ENCODE data around the gene TSHZ2.

The TSHZ2 gene

GRCh38 chr20:53168491-53168890, 196.3 kb downstream of the TSHZ2 start:
- no peak for DNase-seq (ENCODE audit: low spot score)

GRCh38 chr20:53170196-53170595, 198.0 kb downstream of the TSHZ2 start:
- no peak for DNase-seq (ENCODE audit: low spot score)

- DNase-seq (ENCODE audit: low spot score): no peak
Observed at GRCh38 chr20:53171065-53171464, 198.9 kb downstream of the TSHZ2 start.

GRCh38 chr20:53174454-53174853, 202.3 kb downstream of the TSHZ2 start:
- no peak for DNase-seq (ENCODE audit: low spot score)

GRCh38 chr20:53175135-53175780, 203.1 kb downstream of the TSHZ2 start:
- DNase-seq (ENCODE audit: low spot score): no peak

DNA sequence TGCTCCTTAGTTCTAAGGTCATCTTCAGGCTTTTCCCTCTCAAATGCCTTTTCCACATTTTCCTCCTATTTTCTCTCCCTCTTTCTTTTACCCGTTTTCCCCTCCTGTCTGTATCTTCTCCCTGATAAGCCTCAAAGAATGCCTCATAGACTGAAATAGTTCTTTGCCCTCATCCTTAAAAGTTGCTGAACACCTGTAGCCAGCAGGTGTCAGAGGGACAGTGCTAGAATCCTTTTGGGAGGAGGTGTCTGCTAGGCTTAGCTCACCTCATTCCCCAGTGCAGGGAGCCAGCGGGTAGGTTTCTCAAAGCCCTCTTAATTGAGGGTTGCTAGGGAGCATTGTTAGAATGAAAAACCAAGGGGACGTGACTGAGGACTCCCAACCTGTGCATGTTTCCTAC, 204.0 kb downstream of the TSHZ2 start:
- DNase-seq (ENCODE audit: low spot score): peak; percentile 49

DNA sequence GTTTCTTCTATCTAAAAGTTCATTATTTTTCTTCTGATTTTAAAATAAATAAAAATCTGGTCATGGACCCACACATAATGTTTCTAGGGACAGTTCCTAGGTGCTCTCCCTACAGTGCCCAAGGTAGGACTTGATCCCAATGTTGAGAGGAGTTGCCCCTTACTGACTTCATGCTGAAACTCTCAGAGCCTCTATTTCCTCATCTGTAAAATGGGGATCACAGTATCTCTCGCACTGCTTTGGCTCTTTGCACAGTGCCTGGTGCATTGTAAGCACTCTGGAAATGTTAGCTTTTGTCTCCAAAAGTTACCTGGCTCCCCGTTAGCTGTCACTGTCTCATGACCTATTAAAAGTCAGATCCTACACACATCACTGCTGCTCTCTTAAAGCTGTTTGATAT, 205.5 kb downstream of the TSHZ2 start:
- no peak for DNase-seq (ENCODE audit: low spot score)

DNA sequence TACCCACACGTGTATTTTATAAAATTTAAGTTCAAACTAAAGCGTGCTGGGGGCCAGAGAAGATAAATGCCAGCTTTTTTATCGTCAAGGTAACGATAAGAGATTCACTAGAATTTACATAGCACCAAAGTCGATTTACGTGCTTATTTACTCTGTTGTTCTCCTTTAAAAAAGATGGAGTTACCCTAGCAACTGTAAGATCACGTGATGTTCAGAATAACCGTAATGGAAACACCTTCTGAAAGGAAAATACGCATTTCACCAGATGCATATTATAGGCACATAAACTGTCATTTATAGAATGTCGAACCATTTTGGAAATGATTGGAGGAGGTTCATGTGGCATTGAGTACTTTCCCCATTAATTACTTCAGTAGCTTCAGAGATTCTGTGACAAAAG, 207.6 kb downstream of the TSHZ2 start:
- DNase-seq (ENCODE audit: low spot score): no peak

DNA sequence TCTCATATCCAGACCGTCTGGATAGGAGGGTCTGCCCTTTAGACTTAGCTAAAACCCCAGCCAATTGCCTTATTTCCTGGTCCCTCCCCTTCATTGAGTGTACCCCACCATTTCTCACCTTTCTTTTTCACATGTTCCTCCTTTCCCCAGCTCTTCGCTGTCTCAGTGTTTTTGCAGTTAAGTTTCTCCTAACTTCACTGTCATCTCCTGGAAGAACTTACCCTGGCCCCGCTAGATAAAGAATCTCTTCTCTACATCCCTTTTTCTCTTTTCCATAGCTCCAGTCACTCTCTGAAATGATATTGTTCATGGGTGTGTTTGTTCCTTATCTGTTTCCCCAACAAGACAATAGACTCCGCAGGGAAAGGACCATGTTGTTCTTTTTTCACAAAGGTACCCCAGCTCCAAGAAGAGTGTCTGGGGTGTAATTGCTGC, 208.8 kb downstream of the TSHZ2 start:
- DNase-seq (ENCODE audit: low spot score): no peak

DNA sequence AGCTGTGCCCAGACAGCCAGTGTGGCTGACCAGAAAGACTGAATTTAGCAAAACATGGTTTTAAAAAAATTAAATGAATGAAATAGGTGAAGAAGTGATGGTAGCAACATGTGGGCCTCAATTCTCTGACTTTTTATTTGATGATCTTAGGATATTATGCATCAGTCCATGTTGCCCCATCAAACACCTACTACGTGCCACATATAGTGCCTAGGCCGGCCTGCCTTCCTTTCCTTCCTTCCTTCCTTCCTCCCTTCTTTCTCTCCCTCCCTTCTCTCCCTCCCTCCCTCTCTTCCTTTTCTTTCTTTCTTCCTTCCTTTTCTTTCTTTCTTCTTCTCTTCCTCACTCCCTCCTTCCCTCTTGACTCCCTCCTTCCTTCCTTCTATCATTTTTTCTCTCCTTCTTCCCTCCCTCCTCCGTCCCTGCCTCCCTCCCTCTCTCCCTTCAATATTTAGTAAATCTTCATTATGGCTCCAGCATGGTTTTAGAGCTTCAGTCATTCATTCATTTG, 209.8 kb downstream of the TSHZ2 start:
- DNase-seq (ENCODE audit: low spot score): no peak

DNA sequence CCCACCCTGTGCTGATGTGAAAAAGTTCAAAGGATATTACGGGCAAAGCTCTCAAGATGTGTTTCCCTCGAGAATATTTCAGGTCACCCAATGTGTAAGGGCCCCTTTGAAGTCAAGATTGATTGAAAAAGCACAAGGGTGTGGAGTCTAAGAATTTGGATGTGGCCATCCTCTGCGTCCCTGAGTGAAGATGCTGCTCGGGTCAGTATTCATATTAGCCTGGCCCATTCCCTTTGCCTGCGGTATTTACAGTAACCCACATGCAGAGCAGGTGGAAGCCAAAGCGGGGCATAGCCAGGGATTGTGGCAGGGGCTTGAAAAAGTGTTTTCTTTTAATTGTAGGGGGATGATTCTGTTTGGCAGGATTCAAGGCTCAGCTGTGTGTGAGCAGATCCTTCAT, 211.0 kb downstream of the TSHZ2 start:
- DNase-seq (ENCODE audit: low spot score): no peak

- peak; percentile 29 for DNase-seq (ENCODE audit: low spot score)
Observed at GRCh38 chr20:53186635-53187034, 214.5 kb downstream of the TSHZ2 start.

GRCh38 chr20:53187392-53188068, 215.4 kb downstream of the TSHZ2 start:
- DNase-seq (ENCODE audit: low spot score): no peak

DNA sequence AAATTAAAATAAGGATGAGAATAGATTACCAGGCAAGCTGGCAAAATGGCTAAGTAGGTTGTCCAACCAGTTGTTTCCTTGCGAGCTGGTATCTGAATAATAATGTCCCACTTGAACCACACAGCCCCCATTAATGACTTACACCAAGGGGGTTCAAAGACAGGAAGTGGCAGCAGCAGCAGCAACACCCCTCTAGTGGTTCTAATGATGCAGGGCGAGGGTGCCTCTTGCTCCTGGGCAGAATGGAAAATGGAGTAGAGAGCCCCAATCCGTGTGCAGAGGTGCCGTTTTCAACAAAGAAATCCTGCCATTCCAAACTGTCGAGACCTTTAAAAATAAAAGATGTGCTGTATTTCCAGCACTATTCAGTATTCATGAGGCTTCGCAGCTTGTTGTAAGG, 218.1 kb downstream of the TSHZ2 start:
- DNase-seq (ENCODE audit: low spot score): no peak

GRCh38 chr20:53191957-53192356, 219.8 kb downstream of the TSHZ2 start:
- DNase-seq (ENCODE audit: low spot score): no peak

DNA sequence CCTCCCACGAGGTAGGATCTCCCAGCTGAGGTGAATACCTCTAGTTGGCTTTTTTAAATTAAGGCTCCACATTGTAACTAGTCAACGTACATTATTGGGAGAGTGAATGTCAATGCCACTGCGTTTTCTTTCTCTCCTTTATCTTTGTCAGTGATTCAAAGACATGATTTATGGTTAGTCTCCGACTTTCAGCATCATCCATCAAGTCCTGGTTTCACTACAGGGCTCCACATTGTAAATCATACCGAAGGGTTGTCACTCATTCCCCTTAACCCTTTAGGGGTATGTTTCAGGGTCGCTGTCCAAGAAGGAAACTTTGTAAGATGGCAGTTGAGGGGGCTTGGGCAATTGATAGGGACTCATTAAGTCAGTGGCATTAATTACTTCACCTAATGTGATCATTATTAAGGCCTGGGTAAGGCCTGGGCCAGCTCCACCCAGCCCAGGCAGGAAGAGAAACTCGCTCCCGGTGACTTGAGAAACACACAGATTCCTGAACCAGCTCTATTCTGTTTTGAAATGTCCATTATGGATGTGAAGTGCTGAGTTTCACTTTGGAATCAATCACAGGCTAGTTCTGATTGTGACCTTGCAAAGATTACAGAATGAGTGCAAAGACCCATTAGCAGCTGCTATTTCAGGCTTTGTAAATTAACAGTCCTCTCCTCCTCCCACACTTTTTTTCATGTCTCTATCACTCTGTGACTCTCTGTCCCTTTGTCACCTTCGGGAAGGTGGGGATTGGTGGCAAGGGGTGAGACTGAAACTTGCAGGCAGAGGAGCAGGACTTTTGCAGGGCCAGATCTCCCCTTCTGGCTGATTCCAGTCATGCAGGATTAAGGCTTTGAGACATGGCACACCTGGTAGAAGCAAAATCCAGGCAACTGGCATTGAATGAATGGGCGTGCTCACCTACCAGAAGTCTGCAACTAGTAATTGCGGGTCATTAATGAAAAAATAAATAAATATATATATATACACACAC, 222.4 kb downstream of the TSHZ2 start:
- no peak for DNase-seq (ENCODE audit: low spot score)

DNA sequence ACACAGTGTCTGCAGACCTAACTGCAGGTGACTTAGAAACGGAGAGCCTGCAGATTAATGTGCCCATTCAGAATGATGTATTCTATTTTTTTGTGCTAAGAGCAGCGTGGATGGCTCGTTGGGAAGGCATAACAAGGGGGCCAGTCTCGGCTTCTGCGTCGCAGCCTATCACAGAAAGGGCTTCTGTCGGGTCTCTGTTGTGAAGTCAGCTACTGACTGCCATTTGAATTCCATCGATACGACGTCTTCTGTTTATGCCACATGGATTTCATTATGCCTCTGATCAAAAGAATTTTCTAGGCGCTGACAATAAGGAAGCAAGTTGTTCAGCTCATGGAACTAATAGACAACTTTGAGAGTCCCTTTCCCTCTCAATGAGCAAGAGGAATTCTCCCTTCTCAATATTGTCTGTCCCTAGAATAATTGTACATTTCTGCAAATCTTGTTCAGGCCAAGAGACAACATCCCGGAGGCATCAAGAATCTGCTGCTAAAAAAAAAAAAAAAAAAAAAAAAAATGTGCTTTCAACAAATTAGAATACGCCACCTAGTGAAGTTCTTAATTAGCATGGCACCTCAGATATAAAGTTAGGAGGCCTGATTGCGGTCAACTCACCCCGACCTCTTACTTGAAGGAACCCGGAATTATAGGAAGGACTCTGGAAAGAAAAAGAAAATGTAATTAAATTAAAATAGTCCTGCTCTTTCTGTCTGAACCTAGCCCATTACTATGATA, 223.9 kb downstream of the TSHZ2 start:
- DNase-seq (ENCODE audit: low spot score): no peak

DNA sequence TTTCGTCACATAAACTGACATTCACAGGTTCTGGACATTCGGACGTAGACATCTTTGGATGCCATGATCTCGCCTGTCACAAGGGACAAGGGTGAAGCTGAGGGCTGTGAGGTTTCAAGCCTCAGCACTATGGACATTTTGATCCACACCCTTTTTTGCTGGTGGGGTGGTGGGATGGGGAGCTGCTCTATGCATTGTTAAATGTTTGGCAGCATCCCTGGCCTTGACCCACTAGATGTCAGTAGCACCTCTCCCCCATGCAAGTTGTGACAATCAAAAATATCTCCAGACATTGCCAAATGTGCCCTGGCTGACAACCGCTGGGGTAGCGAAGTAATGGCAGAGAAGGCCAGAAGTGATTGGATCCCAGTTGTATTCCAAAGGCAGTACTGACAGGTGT, 229.4 kb downstream of the TSHZ2 start:
- no peak for DNase-seq (ENCODE audit: low spot score)

DNA sequence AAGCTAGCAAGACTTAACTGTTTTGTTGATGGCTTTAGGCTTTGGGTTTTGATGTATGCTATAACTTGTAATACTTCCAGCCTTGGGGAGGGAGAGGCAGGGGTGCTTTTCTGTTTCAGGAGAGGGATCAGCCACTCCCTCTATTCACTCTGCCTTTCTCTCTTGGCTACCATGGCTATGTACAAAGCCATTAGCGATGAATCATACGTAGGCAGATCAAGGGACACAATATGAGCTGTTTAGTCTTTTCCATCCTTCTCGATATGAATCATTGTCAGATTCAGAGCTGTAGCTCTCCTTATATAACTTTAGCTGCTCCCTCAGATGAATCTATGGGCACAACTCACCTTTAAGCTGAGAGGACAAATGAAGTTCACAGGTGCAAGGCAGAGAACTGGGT, 230.6 kb downstream of the TSHZ2 start:
- DNase-seq (ENCODE audit: low spot score): no peak

- DNase-seq (ENCODE audit: low spot score): no peak
Observed at GRCh38 chr20:53205046-53205445, 232.9 kb downstream of the TSHZ2 start.

DNA sequence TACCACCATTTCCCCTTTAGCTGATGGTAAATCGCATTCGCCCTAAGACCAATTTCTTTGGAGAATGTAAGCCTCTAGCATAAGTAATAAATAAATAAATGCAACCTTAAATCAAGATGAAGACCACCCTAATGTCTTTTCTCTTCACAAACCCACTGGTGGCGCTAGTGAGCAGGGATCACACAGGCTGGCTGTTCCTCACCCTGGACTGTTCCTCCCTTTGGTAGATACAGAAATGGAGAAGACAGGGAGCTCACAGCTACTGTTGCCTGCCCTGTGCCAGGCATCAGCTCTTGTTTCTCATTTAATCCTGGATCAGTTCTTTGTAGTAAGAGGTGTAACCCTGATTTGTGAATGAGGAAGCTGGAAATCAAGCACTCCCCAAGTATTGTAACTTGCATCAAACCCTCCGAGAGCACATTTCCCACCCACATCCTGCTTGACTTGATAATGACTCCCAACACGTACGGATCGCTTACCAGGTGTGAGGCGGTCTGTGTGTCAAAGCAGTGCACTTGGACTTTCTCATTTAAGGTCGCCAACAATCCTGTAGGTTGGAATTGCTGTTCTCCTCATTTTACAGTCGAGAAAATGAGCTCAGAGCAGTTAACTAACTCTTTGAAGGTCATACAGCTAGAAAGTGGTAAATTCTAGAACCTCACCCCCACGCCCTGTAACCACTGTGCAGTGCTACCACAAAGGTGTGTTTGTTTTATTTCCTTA, 236.1 kb downstream of the TSHZ2 start:
- peak; percentile 64 for DNase-seq (ENCODE audit: low spot score)
